Coronary artery (tissue), 2 donors: ENCODE measurements around the gene KCTD19.

Source experiments
- DNase-seq: peaks from one replicate; pipeline ENCODE4 v3.0.0-alpha.2; 2017; ENCODE audit warnings: low spot score
- H3K27ac ChIP-seq, 2 donors: fragments of 200-600 bp; sonication (generic); one replicate each; pipeline ENCODE4 v1.5.1; 2016 to 2019
- H3K4me3 ChIP-seq: fragments of 200-600 bp; sonication (generic); 2 replicates; pipeline ENCODE4 v1.5.1; 2016; ENCODE audit warnings: mild to moderate bottlenecking, moderate library complexity
- TF ChIP-seq, protein P1 (sequence below): fragments of 200-600 bp; sonication (generic); IDR thresholded peaks from one replicate; pipeline ENCODE4 v1.5.1; 2019; ENCODE audit warnings: antibody characterized with exemption

Gene KCTD19

DNA sequence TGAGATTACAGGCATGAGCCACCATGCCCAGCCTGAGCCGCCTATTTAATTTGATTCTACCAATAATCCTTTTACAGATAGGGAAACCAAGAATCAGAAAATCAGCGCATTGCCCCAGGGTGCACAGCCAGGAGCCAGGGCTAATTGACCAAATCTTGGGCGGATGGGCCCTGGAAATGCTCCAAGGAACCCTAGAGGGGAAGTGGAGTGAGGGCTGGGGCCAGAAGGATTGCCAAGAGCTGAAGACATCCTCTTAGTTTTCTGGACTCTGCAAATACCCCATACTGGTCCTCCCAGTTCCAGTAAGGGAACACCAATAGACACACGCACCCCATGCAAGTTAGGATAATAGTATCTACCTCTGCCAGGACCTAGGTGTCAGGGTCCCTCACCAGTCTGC lies 83.1 kb downstream of the KCTD19 start:
- TF ChIP-seq, protein P1, sequence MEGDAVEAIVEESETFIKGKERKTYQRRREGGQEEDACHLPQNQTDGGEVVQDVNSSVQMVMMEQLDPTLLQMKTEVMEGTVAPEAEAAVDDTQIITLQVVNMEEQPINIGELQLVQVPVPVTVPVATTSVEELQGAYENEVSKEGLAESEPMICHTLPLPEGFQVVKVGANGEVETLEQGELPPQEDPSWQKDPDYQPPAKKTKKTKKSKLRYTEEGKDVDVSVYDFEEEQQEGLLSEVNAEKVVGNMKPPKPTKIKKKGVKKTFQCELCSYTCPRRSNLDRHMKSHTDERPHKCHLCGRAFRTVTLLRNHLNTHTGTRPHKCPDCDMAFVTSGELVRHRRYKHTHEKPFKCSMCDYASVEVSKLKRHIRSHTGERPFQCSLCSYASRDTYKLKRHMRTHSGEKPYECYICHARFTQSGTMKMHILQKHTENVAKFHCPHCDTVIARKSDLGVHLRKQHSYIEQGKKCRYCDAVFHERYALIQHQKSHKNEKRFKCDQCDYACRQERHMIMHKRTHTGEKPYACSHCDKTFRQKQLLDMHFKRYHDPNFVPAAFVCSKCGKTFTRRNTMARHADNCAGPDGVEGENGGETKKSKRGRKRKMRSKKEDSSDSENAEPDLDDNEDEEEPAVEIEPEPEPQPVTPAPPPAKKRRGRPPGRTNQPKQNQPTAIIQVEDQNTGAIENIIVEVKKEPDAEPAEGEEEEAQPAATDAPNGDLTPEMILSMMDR, result no peak
- H3K27ac ChIP-seq, result peak overlapping the region in 1 of 2 donors; percentile 93
- H3K4me3 ChIP-seq, result no peak overlapping the region
- DNase-seq, result no peak

DNA sequence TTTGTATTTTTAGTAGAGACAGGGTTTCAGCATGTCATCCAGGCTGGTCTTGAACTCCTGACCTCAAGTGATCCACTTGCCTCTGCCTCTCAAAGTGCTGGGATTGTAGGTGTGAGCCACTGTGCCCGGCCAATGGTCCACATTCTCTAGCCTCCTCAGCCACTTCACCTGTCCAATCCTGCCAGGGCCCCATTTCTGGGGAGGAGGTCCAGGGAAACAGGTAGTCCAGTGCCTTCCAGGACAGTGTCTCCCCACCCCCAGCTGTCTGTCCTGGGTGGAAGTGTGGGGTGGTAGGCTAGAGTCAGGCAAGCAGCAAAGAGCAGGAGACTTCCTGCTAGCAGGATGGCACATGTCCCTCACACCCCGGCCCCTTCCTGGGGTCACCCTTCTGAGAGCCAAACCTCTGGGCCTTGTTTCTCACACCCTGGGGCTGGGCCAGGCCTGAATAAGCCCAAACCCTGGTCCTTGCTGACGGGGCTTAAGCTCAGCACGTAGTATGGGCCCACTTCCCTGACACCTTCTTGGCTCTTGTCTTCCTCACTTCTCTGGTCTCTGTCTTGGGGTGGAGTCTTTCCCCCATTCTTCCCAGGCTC lies 84.3 kb downstream of the KCTD19 start:
- DNase-seq, result no peak
- Histone ChIP-seq H3K4me3 (no peak overlapping the region), H3K27ac (peak overlapping the region; percentile 74 to 88)
- TF ChIP-seq, protein P1, result no peak

DNA sequence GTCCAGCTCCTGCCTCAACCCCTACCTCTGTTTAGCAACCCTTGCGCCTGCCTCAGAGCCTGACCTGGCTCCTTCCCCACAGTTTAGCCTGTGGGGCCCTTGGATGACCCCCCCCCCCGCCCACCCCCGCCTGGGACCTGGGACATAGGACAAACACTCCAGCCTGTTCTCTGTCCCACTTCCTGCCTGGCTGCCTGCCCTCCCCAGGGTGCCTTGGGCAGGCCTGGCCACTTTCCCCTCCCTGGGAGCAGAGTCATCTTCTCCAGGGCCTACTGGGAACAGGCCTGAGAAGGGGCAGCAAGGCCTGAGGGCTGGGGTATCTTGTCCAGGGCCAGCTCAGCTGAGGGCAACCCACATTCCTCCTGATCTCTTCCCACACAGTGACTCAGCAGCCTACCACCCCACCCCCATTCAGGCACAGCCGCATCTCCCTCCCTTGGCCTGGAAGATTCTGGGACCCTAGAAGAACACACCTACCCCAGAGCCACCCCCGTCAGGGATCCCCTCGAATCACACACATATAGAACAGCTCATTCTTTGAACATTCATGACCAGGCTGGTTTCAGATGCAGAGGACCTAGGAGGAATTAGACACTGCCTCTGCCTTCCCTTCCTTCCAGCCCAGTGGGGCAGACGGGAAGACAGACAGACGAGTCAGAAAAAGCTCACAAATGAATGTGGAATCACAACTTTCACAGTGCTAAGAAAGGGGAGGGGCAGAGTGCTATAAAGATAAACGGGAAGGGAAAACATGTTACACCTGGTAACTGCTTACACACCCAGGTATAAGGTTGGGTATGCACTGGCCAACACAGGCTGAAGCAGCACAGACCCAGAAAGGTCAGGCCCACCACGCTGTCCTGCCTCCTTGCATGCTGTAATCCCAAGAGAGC lies 85.3 kb downstream of the KCTD19 start:
- Histone ChIP-seq H3K4me3 (peak overlapping the region; percentile 3), H3K27ac (peak overlapping the region; percentile 74 to 88)
- DNase-seq, result peak; percentile 90
- TF ChIP-seq, protein P1, result no peak

DNA sequence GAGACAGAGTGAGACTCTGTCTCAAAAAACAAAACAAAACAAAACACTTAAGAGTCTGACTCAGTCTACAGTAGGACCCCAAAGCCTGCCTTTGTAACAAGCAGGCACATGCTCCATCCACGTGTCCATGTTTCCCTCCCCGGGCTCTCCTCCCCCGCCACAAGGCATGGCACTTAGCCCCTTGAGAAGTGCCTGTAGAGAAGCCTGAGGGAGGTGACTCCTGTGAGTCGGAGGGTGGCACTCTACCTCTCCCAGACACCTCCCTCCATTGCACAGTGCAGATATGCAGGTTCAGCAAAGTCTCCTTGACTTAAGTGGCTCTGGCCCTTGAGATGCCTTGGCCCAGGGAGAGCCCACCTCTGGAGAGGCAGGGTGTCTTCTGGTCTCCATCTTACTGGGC lies 86.0 kb downstream of the KCTD19 start:
- Histone ChIP-seq H3K4me3 (no peak overlapping the region), H3K27ac (peak overlapping the region; percentile 74 to 88)
- TF ChIP-seq, protein P1, result no peak
- no peak for DNase-seq
